Natural killer cell (primary cell): ENCODE results near the gene NOS1AP. TPM values are rescaled to one million over a fixed set of nuclear protein-coding genes. Genes with fewer than 3 reads are reported as not detected.

Experiments used
- ATAC-seq, 3 donors: fragments of 150-1000 bp in 2 of 3; fragments of 200-7000 bp in 1 of 3; cut with Tn5 transposase; 1 replicate in 1 of 3; 2 replicates in 2 of 3; pipeline ENCODE4 v1.10.0; 2021; ENCODE audit warnings: mild to moderate bottlenecking in 2 of 3, moderate library complexity in 2 of 3
- DNase-seq, 2 donors: peaks; one replicate each; pipeline versions ENCODE4 v3.0.0 to v3.0.0-alpha.2; 2013 to 2021; ENCODE audit warnings: mixed read lengths in 1 of 2
- H3K27ac ChIP-seq: one replicate; pipeline ENCODE4 v1.5.1; 2013; ENCODE audit warnings: mild to moderate bottlenecking, low read length
- H3K27me3 ChIP-seq: one replicate; pipeline ENCODE4 v1.6.1; 2013; ENCODE audit warnings: low read length; ENCODE audit not compliant: control insufficient read depth, insufficient read depth
- H3K36me3 ChIP-seq: one replicate; pipeline ENCODE4 v1.6.1; 2013; ENCODE audit warnings: low read length; ENCODE audit not compliant: control insufficient read depth, insufficient read depth
- H3K4me1 ChIP-seq: one replicate; pipeline ENCODE4 v1.6.1; 2013; ENCODE audit warnings: low read length; ENCODE audit not compliant: control insufficient read depth, insufficient read depth
- H3K4me3 ChIP-seq: one replicate; pipeline ENCODE4 v1.5.1; 2013; ENCODE audit warnings: low read length
- H3K9me3 ChIP-seq: one replicate; pipeline ENCODE4 v1.6.1; 2013; ENCODE audit warnings: low read length; ENCODE audit not compliant: control insufficient read depth, insufficient read depth
- H3K27ac Mint-ChIP-seq, 2 donors: one replicate each; pipeline ENCODE4 v1.8.0; 2022; ENCODE audit warnings: mild to moderate bottlenecking in 2 of 2, mixed read lengths in 2 of 2, moderate library complexity in 1 of 2
- H3K27me3 Mint-ChIP-seq, 2 donors: one replicate each; pipeline ENCODE4 v1.8.0; 2022; ENCODE audit warnings: low read depth in 2 of 2, mixed read lengths in 2 of 2
- H3K36me3 Mint-ChIP-seq: one replicate; pipeline ENCODE4 v1.8.0; 2022; ENCODE audit warnings: mixed read lengths
- H3K4me1 Mint-ChIP-seq, 2 donors: one replicate each; pipeline ENCODE4 v1.8.0; 2022; ENCODE audit warnings: mixed read lengths in 2 of 2
- H3K4me3 Mint-ChIP-seq: one replicate; pipeline ENCODE4 v1.8.0; 2022; ENCODE audit warnings: mild to moderate bottlenecking, moderate library complexity, mixed read lengths
- H3K9me3 Mint-ChIP-seq, 2 donors: one replicate each; pipeline ENCODE4 v1.8.0; 2022; ENCODE audit warnings: mixed read lengths in 2 of 2
- WGBS: methylation state at CpG from one replicate; pipeline ENCODE4 v1.1.7; 2013; ENCODE audit warnings: missing lambda C conversion rate; ENCODE audit not compliant: insufficient coverage; 5-methylcytosine and 5-hydroxymethylcytosine counted together
- intact Hi-C: fragments of 100-400 bp; cut with micrococcal nuclease; formaldehyde crosslinking; loops from one replicate; pipeline ENCODE4 v1.14.2; 2022
- total RNA-seq, 4 donors: library from RNA; stranded (reverse); fragments of 120-200 nt in 1 of 4; gene quantifications; one replicate each; pipeline versions ENCODE4 v1.2.3 to v1.2.4, GENCODE V29; 2013 to 2022
- TF ChIP-seq, protein P1 (sequence below): fragments of 200-600 bp; IDR thresholded peaks from one replicate; pipeline ENCODE4 v1.8.0; 2022; ENCODE audit warnings: antibody characterized with exemption

The NOS1AP gene
- total RNA-seq, 3 donors from 2014 or later (not counting 1 experiment from before 2014, with no cell fraction given) = 0.09 to 0.20 TPM; not detected in 1

DNA sequence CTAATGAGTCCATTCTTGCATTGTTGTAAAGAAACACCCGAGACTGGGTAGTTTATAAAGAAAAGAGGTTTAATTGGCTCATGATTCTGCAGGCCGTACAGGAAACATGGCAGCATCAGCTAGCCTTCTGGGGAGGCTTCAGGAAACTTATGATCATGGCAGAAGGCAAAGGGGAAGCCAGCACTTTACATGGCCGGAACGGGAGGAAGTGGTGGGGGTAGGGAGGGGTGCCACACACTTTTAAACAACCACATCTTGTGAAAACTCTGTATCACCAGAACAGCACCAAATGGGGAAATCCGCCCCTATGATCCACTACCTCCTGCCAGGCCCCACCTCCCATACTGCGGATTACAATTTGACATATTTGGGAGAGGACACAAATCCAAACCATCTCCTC lies 43.9 kb downstream of the NOS1AP start:
- Histone ChIP-seq H3K4me3 (no peak overlapping the region), H3K36me3 (no peaks in the 10 kb centered on the region), H3K9me3 (no peaks in the 10 kb centered on the region), H3K27ac (no peak overlapping the region), H3K27me3 (no peaks in the 10 kb centered on the region), H3K4me1 (peaks cover 8% of the 10 kb centered on the region)
- ATAC-seq (peak; percentile 65 to 87 (median 81)), DNase-seq (peak in 1 of 2 donors; percentile 20)
- 51% methylated on average over 4 of the region's 6 CpGs for WGBS
- peaks cover 0 to 6% of the 10 kb centered on the region in 2 donors for H3K9me3 Mint-ChIP-seq
- peaks cover 19 to 25% of the 10 kb centered on the region in 2 donors for H3K4me1 Mint-ChIP-seq
- H3K36me3 Mint-ChIP-seq = peaks cover 7% of the 10 kb centered on the region
- intact Hi-C loops = no loop called here
- TF ChIP-seq, protein P1, sequence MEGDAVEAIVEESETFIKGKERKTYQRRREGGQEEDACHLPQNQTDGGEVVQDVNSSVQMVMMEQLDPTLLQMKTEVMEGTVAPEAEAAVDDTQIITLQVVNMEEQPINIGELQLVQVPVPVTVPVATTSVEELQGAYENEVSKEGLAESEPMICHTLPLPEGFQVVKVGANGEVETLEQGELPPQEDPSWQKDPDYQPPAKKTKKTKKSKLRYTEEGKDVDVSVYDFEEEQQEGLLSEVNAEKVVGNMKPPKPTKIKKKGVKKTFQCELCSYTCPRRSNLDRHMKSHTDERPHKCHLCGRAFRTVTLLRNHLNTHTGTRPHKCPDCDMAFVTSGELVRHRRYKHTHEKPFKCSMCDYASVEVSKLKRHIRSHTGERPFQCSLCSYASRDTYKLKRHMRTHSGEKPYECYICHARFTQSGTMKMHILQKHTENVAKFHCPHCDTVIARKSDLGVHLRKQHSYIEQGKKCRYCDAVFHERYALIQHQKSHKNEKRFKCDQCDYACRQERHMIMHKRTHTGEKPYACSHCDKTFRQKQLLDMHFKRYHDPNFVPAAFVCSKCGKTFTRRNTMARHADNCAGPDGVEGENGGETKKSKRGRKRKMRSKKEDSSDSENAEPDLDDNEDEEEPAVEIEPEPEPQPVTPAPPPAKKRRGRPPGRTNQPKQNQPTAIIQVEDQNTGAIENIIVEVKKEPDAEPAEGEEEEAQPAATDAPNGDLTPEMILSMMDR = no peak
- peaks cover 8 to 32% of the 10 kb centered on the region in 2 donors for H3K27me3 Mint-ChIP-seq
- peak overlapping the region; percentile 22 for H3K4me3 Mint-ChIP-seq
- H3K27ac Mint-ChIP-seq = peak overlapping the region; percentile 32 to 58

DNA sequence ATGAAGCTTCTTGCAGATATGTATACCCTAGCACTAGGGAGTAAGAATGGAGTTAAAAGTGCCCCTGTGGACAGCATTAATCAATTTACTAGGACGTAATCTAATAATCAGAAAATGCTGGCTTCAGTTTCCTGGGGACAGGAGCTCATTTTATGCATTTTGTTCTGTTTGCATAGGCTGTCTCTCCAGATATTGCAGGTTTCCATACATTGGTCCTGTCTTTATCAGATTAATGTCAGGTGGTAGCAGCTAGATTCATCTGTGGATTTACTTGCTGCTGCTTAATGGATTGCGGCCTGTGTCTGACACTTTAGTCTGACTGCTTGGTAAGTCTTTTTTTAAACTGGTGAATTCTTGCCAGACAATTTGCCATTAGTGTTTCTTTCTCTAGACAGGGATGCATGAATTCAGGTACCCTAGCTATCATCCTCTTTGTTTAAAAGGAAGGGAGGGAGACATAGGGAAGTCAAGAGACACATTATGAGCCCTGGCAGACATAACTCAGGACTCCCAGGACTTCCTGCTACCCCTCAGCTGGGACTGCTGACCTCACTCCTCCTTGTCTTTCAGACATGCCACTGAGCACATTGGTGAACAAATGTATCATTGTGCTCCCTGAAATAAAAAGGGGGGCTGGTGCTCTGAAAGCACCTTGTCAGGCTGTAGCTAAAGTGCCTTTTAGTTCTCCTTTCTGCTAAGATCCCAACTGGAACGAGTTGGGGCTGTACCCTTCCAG lies 47.7 kb downstream of the NOS1AP start:
- H3K4me3 ChIP-seq = no peak overlapping the region
- Mint-ChIP-seq H3K36me3 (no peaks in the 10 kb centered on the region), H3K27me3 (peaks cover 15 to 28% of the 10 kb centered on the region in 2 donors), H3K4me3 (no peak overlapping the region), H3K4me1 (peaks cover 19 to 25% of the 10 kb centered on the region in 2 donors), H3K9me3 (no peaks in the 10 kb centered on the region), H3K27ac (no peak overlapping the region)
- no peaks in the 10 kb centered on the region for H3K36me3 ChIP-seq
- H3K4me1 ChIP-seq = peaks cover 8% of the 10 kb centered on the region
- intact Hi-C loops = no loop called here
- no peaks in the 10 kb centered on the region for H3K9me3 ChIP-seq
- ATAC-seq (no peak), DNase-seq (no peak)
- H3K27me3 ChIP-seq = peaks cover 2% of the 10 kb centered on the region
- 82% methylated on average over 3 of the region's 3 CpGs for WGBS
- H3K27ac ChIP-seq = no peak overlapping the region
- TF ChIP-seq, protein P1 = no peak

DNA sequence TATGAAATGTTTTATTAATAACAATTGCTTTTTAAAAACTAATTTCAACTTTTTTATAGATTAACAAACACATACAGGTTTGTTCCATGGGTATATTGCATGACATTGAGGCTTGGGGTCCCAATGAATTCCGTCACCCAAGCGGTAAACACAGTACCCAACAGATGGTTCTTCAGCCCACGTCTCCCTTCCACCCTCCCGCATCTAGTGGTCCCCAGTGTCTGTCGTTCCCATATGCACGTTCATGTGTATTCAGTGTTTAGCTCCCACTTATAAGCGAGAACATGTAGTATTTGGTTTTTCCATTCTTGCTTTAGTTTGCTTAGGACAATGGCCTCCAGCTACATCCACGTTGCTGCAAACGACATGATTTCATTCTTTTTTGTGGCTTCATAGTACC lies 48.6 kb downstream of the NOS1AP start:
- TF ChIP-seq, protein P1 = no peak
- peaks cover 7% of the 10 kb centered on the region for H3K4me1 ChIP-seq
- H3K9me3 Mint-ChIP-seq = no peaks in the 10 kb centered on the region
- H3K36me3 ChIP-seq = no peaks in the 10 kb centered on the region
- peaks cover 12 to 20% of the 10 kb centered on the region in 2 donors for H3K4me1 Mint-ChIP-seq
- H3K4me3 Mint-ChIP-seq = no peak overlapping the region
- no peaks in the 10 kb centered on the region for H3K9me3 ChIP-seq
- H3K27ac Mint-ChIP-seq = no peak overlapping the region
- DNase-seq = no peak
- intact Hi-C loops = no loop called here
- 87% methylated on average over 9 of the region's 9 CpGs for WGBS
- H3K27me3 Mint-ChIP-seq = peaks cover 15 to 28% of the 10 kb centered on the region in 2 donors
- no peak overlapping the region for H3K4me3 ChIP-seq
- peaks cover 2% of the 10 kb centered on the region for H3K27me3 ChIP-seq
- no peak overlapping the region for H3K27ac ChIP-seq
- no peak for ATAC-seq
- H3K36me3 Mint-ChIP-seq = no peaks in the 10 kb centered on the region
